Esophagus muscularis mucosa (tissue), 4 donors: ENCODE data around the gene NAA80.

ENCODE experiments used
- EP300 ChIP-seq: sonication (generic); formaldehyde crosslinking; IDR thresholded peaks from one replicate; pipeline ENCODE4 v1.6.1; 2017; ENCODE audit warnings: antibody characterized with exemption
- POLR2A ChIP-seq: fragments of 450-650 bp; IDR thresholded peaks from one replicate; pipeline ENCODE4 v1.6.1; 2017; ENCODE audit warnings: antibody characterized with exemption, moderate library complexity, mild to moderate bottlenecking, low read depth
- POLR2AphosphoS5 ChIP-seq, 2 donors: sonication (generic); formaldehyde crosslinking; IDR thresholded peaks; one replicate each; pipeline ENCODE4 v1.6.1; 2017; ENCODE audit warnings: antibody characterized with exemption in 2 of 2
- TF ChIP-seq, protein P1 (sequence below), 3 experiments: fragments of 200-600 bp in 2 of 3; fragments of 450-650 bp in 1 of 3; sonication (generic) in 2 of 3; IDR thresholded peaks; one replicate each; pipeline ENCODE4 v1.5.1; 2017 to 2019; ENCODE audit warnings: antibody characterized with exemption in 3 of 3, mild to moderate bottlenecking in 2 of 3, moderate library complexity in 1 of 3

DNA sequence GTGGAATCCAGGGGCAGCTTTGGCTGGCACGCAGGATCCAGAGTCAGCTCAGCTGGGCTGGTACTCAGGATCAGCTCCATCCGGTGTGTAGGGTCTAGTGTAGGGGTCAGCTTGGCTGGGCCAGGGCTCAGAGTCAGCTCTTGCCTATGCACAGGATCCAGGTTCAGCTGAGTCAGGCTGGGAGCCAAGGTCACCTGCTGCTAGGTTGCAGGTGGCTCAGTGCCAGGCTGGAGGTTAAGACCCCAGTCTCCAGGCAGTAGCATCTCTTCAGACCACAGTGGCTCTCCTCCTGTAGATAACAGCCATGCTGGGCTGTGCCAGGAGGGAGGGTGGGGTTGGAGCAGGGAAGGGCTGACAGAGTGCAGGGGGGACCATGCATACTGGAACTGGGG, 1.8 kb downstream of the NAA80 start:
- TF ChIP-seq POLR2AphosphoS5 (IDR thresholded peaks at IDR 0.05): no peak
- no peak for TF ChIP-seq EP300
- TF ChIP-seq, protein P1, sequence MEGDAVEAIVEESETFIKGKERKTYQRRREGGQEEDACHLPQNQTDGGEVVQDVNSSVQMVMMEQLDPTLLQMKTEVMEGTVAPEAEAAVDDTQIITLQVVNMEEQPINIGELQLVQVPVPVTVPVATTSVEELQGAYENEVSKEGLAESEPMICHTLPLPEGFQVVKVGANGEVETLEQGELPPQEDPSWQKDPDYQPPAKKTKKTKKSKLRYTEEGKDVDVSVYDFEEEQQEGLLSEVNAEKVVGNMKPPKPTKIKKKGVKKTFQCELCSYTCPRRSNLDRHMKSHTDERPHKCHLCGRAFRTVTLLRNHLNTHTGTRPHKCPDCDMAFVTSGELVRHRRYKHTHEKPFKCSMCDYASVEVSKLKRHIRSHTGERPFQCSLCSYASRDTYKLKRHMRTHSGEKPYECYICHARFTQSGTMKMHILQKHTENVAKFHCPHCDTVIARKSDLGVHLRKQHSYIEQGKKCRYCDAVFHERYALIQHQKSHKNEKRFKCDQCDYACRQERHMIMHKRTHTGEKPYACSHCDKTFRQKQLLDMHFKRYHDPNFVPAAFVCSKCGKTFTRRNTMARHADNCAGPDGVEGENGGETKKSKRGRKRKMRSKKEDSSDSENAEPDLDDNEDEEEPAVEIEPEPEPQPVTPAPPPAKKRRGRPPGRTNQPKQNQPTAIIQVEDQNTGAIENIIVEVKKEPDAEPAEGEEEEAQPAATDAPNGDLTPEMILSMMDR (IDR thresholded peaks at IDR 0.05): no peak
- TF ChIP-seq POLR2A: no peak
